GM23338 (cell line): ENCODE measurements around the gene SMYD3. TPM values are rescaled to one million over a fixed set of nuclear protein-coding genes. Genes with fewer than 3 reads are reported as not detected.

Experiments used
- ATAC-seq: fragments of 200-7000 bp; cut with Tn5 transposase; 3 replicates; pipeline ENCODE4 v1.9.1; 2020
- DNase-seq: peaks from one replicate; pipeline ENCODE4 v3.0.0-alpha.2; 2015; ENCODE audit warnings: low spot score
- H2AFZ ChIP-seq: fragments of 200-600 bp; sonication (generic); 2 replicates; pipeline ENCODE4 v1.8.0; 2016; ENCODE audit warnings: antibody characterized with exemption, mild to moderate bottlenecking, moderate library complexity
- H3F3A ChIP-seq: fragments of 200-600 bp; sonication (generic); replicated peaks from 2 replicates; pipeline ENCODE4 v1.8.0; 2017; ENCODE audit warnings: antibody characterized with exemption, mixed run types, low read depth
- H3K27ac ChIP-seq: fragments of 200-600 bp; sonication (generic); 2 replicates; pipeline ENCODE4 v1.6.1; 2016; ENCODE audit warnings: low read depth
- H3K27me3 ChIP-seq: fragments of 200-600 bp; sonication (generic); 2 replicates; pipeline ENCODE4 v1.8.0; 2016; ENCODE audit warnings: mild to moderate bottlenecking, mixed run types, moderate library complexity; ENCODE audit not compliant: insufficient read depth
- H3K36me3 ChIP-seq: fragments of 200-600 bp; sonication (generic); 2 replicates; pipeline ENCODE4 v1.8.0; 2016; ENCODE audit warnings: mild to moderate bottlenecking; ENCODE audit not compliant: insufficient read depth
- H3K4me1 ChIP-seq: fragments of 200-600 bp; sonication (generic); 2 replicates; pipeline ENCODE4 v1.8.0; 2016; ENCODE audit warnings: mild to moderate bottlenecking, moderate library complexity; ENCODE audit not compliant: insufficient read depth
- H3K4me2 ChIP-seq: fragments of 200-600 bp; sonication (generic); 2 replicates; pipeline ENCODE4 v1.7.1; 2017; ENCODE audit warnings: mixed run types
- H3K4me3 ChIP-seq: fragments of 200-600 bp; sonication (generic); 2 replicates; pipeline ENCODE4 v1.6.1; 2016; ENCODE audit warnings: mixed run types
- H3K79me2 ChIP-seq: fragments of 200-600 bp; sonication (generic); replicated peaks from 2 replicates; pipeline ENCODE4 v1.8.0; 2017; ENCODE audit warnings: mild to moderate bottlenecking; ENCODE audit not compliant: insufficient read depth
- H3K9me2 ChIP-seq: fragments of 200-600 bp; sonication (generic); 2 replicates; pipeline ENCODE4 v1.8.0; 2017; ENCODE audit not compliant: insufficient read depth
- H4K20me1 ChIP-seq: fragments of 200-600 bp; sonication (generic); replicated peaks from 2 replicates; pipeline ENCODE4 v1.8.0; 2017; ENCODE audit warnings: mild to moderate bottlenecking; ENCODE audit not compliant: insufficient read depth
- H3K27ac Mint-ChIP-seq: 2 replicates; pipeline ENCODE4 v1.8.0; 2020; ENCODE audit warnings: inconsistent platforms, mild to moderate bottlenecking, moderate library complexity, mixed read lengths
- H3K27me3 Mint-ChIP-seq: 3 replicates; pipeline ENCODE4 v1.8.0; 2022; ENCODE audit warnings: low read depth, mild to moderate bottlenecking, moderate library complexity, mixed read lengths, inconsistent platforms; ENCODE audit not compliant: insufficient read depth, poor library complexity
- H3K36me3 Mint-ChIP-seq: 3 replicates; pipeline ENCODE4 v1.8.0; 2021; ENCODE audit warnings: low read depth, mild to moderate bottlenecking, inconsistent platforms, moderate library complexity, mixed read lengths
- H3K4me1 Mint-ChIP-seq: 3 replicates; pipeline ENCODE4 v1.8.0; 2020; ENCODE audit warnings: mild to moderate bottlenecking, inconsistent platforms, mixed read lengths
- H3K4me3 Mint-ChIP-seq: 3 replicates; pipeline ENCODE4 v1.8.0; 2021; ENCODE audit warnings: moderate library complexity, mild to moderate bottlenecking, inconsistent platforms, mixed read lengths
- H3K9me3 Mint-ChIP-seq: 3 replicates; pipeline ENCODE4 v1.8.0; 2020; ENCODE audit warnings: moderate library complexity, mild to moderate bottlenecking, inconsistent platforms, mixed read lengths
- CTCF ChIP-seq, 2 experiments: fragments of 200-600 bp in 1 of 2; sonication (generic) in 1 of 2; conservative IDR thresholded peaks; 2 replicates each; pipeline versions ENCODE4 v1.5.1 to v1.6.1; 2016 to 2017; ENCODE audit warnings: antibody characterized with exemption in 2 of 2, low read depth in 2 of 2, mild to moderate bottlenecking in 2 of 2, moderate library complexity in 1 of 2
- EZH2 ChIP-seq: fragments of 200-600 bp; sonication (generic); IDR thresholded peaks from one replicate; pipeline ENCODE4 v1.8.0; 2017; ENCODE audit warnings: antibody characterized with exemption, mild to moderate bottlenecking, low read depth; ENCODE audit not compliant: unreplicated experiment
- EZH2phosphoT487 ChIP-seq: fragments of 200-600 bp; sonication (generic); IDR thresholded peaks from one replicate; pipeline ENCODE4 v1.8.1; 2018; ENCODE audit warnings: antibody characterized with exemption; ENCODE audit not compliant: unreplicated experiment
- POLR2AphosphoS5 ChIP-seq: IDR thresholded peaks from 2 replicates; pipeline ENCODE4 v1.6.1; 2016; ENCODE audit warnings: antibody characterized with exemption, low read depth
- REST ChIP-seq: IDR thresholded peaks from one replicate; pipeline ENCODE4 v1.6.1; 2018; ENCODE audit warnings: antibody characterized with exemption; ENCODE audit not compliant: unreplicated experiment
- ZNF462 ChIP-seq: fragments of 250-450 bp; sonication (Bioruptor Pico); IDR thresholded peaks from 2 replicates; pipeline ENCODE4 v1.5.0; 2020; ENCODE audit warnings: mild to moderate bottlenecking, moderate library complexity
- polyA plus RNA-seq: library from polyadenylated mRNA; unstranded; fragments of >200 nt; fragmentation: Nextera tagmentation; extraction: Ambion mirVana; gene quantifications from 2 replicates; pipeline ENCODE4 v1.2.1, GENCODE V29; 2016
- total RNA-seq: library from RNA; depleted of rRNA; stranded (reverse); fragments of >200 nt; shearing (Covaris generic); gene quantifications from 2 replicates; pipeline ENCODE4 v1.2.3, GENCODE V29; 2014
- TF ChIP-seq, protein P1 (sequence below): IDR thresholded peaks from 2 replicates; pipeline ENCODE4 v1.6.1; 2016; ENCODE audit warnings: antibody characterized with exemption

Gene SMYD3
- total and polyA plus RNA-seq, 2 experiments from 2014 or later: 31.8 to 34.4 TPM

DNA sequence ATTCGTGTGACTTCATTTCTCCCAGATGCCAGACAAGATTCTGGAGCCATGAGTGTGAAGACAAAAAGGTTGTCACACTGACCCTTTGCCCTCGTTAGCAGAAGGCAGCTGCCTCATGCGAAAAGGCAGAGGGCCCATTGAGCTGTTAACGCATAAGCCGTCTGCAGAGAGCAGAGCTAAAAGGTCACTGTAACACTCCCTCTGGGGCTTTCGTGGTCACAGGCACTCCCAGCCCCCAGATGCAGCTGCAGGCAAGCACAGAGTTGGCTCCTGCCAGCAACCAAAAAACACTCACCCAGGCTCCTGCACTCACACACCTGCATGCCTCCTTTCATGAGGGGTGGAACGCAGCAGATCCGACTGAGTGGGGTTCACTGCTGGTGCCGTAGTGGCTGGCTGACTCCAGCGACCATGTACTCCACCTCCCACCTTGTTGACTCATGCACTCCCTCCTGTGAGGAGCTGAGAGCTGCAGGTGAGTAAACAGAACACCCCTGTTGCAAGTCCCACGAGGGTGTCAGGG lies 287.5 kb downstream of the SMYD3 start (continued):
- TF ChIP-seq, protein P1, sequence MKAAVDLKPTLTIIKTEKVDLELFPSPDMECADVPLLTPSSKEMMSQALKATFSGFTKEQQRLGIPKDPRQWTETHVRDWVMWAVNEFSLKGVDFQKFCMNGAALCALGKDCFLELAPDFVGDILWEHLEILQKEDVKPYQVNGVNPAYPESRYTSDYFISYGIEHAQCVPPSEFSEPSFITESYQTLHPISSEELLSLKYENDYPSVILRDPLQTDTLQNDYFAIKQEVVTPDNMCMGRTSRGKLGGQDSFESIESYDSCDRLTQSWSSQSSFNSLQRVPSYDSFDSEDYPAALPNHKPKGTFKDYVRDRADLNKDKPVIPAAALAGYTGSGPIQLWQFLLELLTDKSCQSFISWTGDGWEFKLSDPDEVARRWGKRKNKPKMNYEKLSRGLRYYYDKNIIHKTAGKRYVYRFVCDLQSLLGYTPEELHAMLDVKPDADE: no peak
- TF ChIP-seq ZNF462 (CRISPR knock-in tag) (no peak), EZH2 (no peak)

GRCh38 chr1:246218686-246219085 lies 288.4 kb downstream of the SMYD3 start:
- Mint-ChIP-seq H3K4me3 (no peak overlapping the region), H3K27me3 (peaks cover 2% of the 10 kb centered on the region), H3K27ac (no peak overlapping the region), H3K9me3 (peaks cover 23% of the 10 kb centered on the region), H3K36me3 (peaks cover 20% of the 10 kb centered on the region), H3K4me1 (peaks cover 8% of the 10 kb centered on the region; the same call in 2 of the 3 replicates)
- H3F3A ChIP-seq: no peaks in the 10 kb centered on the region
- H3K9me2 ChIP-seq: no peaks in the 10 kb centered on the region
- H3K27ac ChIP-seq: no peak overlapping the region
- H3K36me3 ChIP-seq: peaks cover 6% of the 10 kb centered on the region; the same call in 1 of the 2 replicates
- ATAC-seq (no peak), DNase-seq (no peak)
- H4K20me1 ChIP-seq: no peaks in the 10 kb centered on the region
- H3K4me3 ChIP-seq: no peak overlapping the region
- no peaks in the 10 kb centered on the region for H3K4me1 ChIP-seq
- H3K79me2 ChIP-seq: no peaks in the 10 kb centered on the region
- no peak overlapping the region for H3K4me2 ChIP-seq
- no peak overlapping the region for H2AFZ ChIP-seq
- no peaks in the 10 kb centered on the region for H3K27me3 ChIP-seq
- TF ChIP-seq POLR2AphosphoS5 (no peak), EZH2phosphoT487 (no peak), CTCF (conservative IDR thresholded peaks at IDR 0.05; ENCODE audit: low read depth in 2 of 2) (no peak), REST (no peak)
